B cell (primary cell): ENCODE results near the gene GNA12. TPM values are rescaled to one million over a fixed set of nuclear protein-coding genes. Genes with fewer than 3 reads are reported as not detected.

Experiments used
- ATAC-seq: fragments of 200-7000 bp; cut with Tn5 transposase; one replicate; pipeline ENCODE4 v1.10.0; 2021; ENCODE audit warnings: low read depth, mild to moderate bottlenecking, moderate number of reproducible peaks, moderate library complexity
- CTCF ChIA-PET: fragments of 350-600 bp; sonication (Branson Sonifier 250); formaldehyde crosslinking; loops from one replicate; lab custom pipeline; 2021; ENCODE audit warnings: antibody characterized with exemption, inconsistent platforms; lab: Charles Lee
- POLR2A ChIA-PET: fragments of 350-600 bp; sonication (Branson Sonifier 250); formaldehyde crosslinking; loops from one replicate; lab custom pipeline; 2021; ENCODE audit warnings: antibody characterized with exemption; lab: Charles Lee
- DNase-seq: peaks from one replicate; pipeline ENCODE4 v3.0.0; 2013
- H2AFZ ChIP-seq: 2 replicates; pipeline ENCODE4 v1.6.1; 2012; ENCODE audit warnings: mild to moderate bottlenecking, low read depth, low read length; ENCODE audit not compliant: insufficient read depth, poor library complexity, severe bottlenecking
- H3K27ac ChIP-seq, 2 donors: 1 replicate in 1 of 2; 2 replicates in 1 of 2; pipeline ENCODE4 v1.5.1; 2012 to 2013; ENCODE audit warnings: low read length in 2 of 2, mild to moderate bottlenecking in 2 of 2, moderate library complexity in 1 of 2
- H3K27me3 ChIP-seq, 4 experiments: fragments of 200-600 bp in 1 of 4; sonication (generic) in 1 of 4; replicated peaks in 1 of 4; 1 replicate in 2 of 4; 2 replicates in 2 of 4; pipeline versions ENCODE4 v1.6.1 to v1.7.0; 2013 to 2016; ENCODE audit warnings: low read length in 3 of 4, mild to moderate bottlenecking in 2 of 4, mixed read lengths in 1 of 4, moderate library complexity in 1 of 4; ENCODE audit not compliant: insufficient read depth in 4 of 4, control insufficient read depth in 3 of 4; ENCODE audit errors: control extremely low read depth in 1 of 4
- H3K36me3 ChIP-seq, 2 experiments: replicated peaks in 1 of 2; 1 replicate in 1 of 2; 2 replicates in 1 of 2; pipeline versions ENCODE4 v1.6.1 to v1.7.1; 2013; ENCODE audit warnings: low read length in 1 of 2; ENCODE audit not compliant: insufficient read depth in 2 of 2, control insufficient read depth in 1 of 2; ENCODE audit errors: control extremely low read depth in 1 of 2, extremely low read depth in 1 of 2
- H3K4me1 ChIP-seq, 2 donors: fragments of 200-600 bp in 1 of 2; sonication (generic) in 1 of 2; 1 replicate in 1 of 2; 2 replicates in 1 of 2; pipeline versions ENCODE4 v1.5.1 to v1.6.1; 2013 to 2017; ENCODE audit warnings: low read length in 2 of 2; ENCODE audit not compliant: control insufficient read depth in 2 of 2, insufficient read depth in 2 of 2
- H3K4me2 ChIP-seq: replicated peaks from 2 replicates; pipeline ENCODE3; 2012; ENCODE audit warnings: mild to moderate bottlenecking, low read depth, low read length; ENCODE audit not compliant: poor library complexity, severe bottlenecking
- H3K4me3 ChIP-seq, 5 experiments: fragments of 200-600 bp in 1 of 5; sonication (generic) in 1 of 5; 1 replicate in 3 of 5; 2 replicates in 2 of 5; pipeline versions ENCODE4 v1.5.1 to v1.7.0; 2011 to 2016; ENCODE audit warnings: low read length in 4 of 5, mild to moderate bottlenecking in 4 of 5, low read depth in 2 of 5, control low read depth in 1 of 5, moderate library complexity in 1 of 5; ENCODE audit not compliant: insufficient read depth in 1 of 5; ENCODE audit errors: control extremely low read depth in 1 of 5, extremely low read depth in 1 of 5
- H3K79me2 ChIP-seq: fragments of 200-600 bp; sonication (generic); one replicate; pipeline ENCODE4 v1.6.0; 2016; ENCODE audit warnings: low read length; ENCODE audit not compliant: control insufficient read depth, insufficient read depth
- H3K9ac ChIP-seq: fragments of 200-600 bp; sonication (generic); 2 replicates; pipeline ENCODE4 v1.6.1; 2017; ENCODE audit warnings: mild to moderate bottlenecking, low read length, moderate library complexity
- H3K9me3 ChIP-seq, 3 donors: one replicate each; pipeline versions ENCODE4 v1.6.1 to v1.7.1; 2013; ENCODE audit warnings: low read length in 2 of 3; ENCODE audit not compliant: control insufficient read depth in 2 of 3, insufficient read depth in 1 of 3; ENCODE audit errors: control extremely low read depth in 1 of 3
- H4K20me1 ChIP-seq: 2 replicates; pipeline ENCODE4 v1.6.0; 2012; ENCODE audit warnings: mild to moderate bottlenecking, low read length; ENCODE audit not compliant: insufficient read depth, control insufficient read depth, poor library complexity, severe bottlenecking
- H3K27ac Mint-ChIP-seq: one replicate; pipeline ENCODE4 v1.8.0; 2021; ENCODE audit warnings: mixed read lengths
- H3K27me3 Mint-ChIP-seq: one replicate; pipeline ENCODE4 v1.8.0; 2021; ENCODE audit warnings: mixed read lengths
- H3K4me1 Mint-ChIP-seq: one replicate; pipeline ENCODE4 v1.8.0; 2021; ENCODE audit warnings: mixed read lengths
- H3K4me3 Mint-ChIP-seq: one replicate; pipeline ENCODE4 v1.8.0; 2021; ENCODE audit warnings: mixed read lengths
- H3K9me3 Mint-ChIP-seq: one replicate; pipeline ENCODE4 v1.8.0; 2022; ENCODE audit warnings: mixed read lengths; ENCODE audit not compliant: insufficient read depth
- CTCF ChIP-seq: fragments of 200-600 bp; IDR thresholded peaks from one replicate; pipeline ENCODE4 v1.8.0; 2022; ENCODE audit warnings: antibody characterized with exemption, mild to moderate bottlenecking
- EZH2 ChIP-seq: IDR thresholded peaks from 2 replicates; pipeline ENCODE4 v1.6.1; 2012; ENCODE audit warnings: borderline replicate concordance, low read depth, mild to moderate bottlenecking, moderate library complexity, low read length; ENCODE audit not compliant: insufficient read depth, poor library complexity, severe bottlenecking
- WGBS: methylation state at CpG from one replicate; pipeline ENCODE4 v1.1.5; 2013; ENCODE audit warnings: missing lambda C conversion rate; ENCODE audit not compliant: insufficient coverage; 5-methylcytosine and 5-hydroxymethylcytosine counted together
- intact Hi-C: fragments of 100-400 bp; cut with micrococcal nuclease; formaldehyde crosslinking; loops from one replicate; pipeline ENCODE4 v1.10.0; 2022
- polyA plus RNA-seq: library from polyadenylated mRNA; depleted of rRNA; stranded (reverse); fragments of >200 nt; gene quantifications from 2 replicates; pipeline ENCODE4 v1.2.3, GENCODE V29; 2012
- total RNA-seq, 2 donors: library from RNA; stranded (reverse); fragments of 120-200 nt in 1 of 2; gene quantifications; 1 replicate in 1 of 2; 2 replicates in 1 of 2; pipeline versions ENCODE4 v1.2.3 to v1.2.4, GENCODE V29; 2013 to 2022

Gene GNA12
- total and polyA plus RNA-seq, 2 donors (not counting 1 experiment from before 2014, with no cell fraction given): 34.6 to 110 TPM

GRCh38 chr7:2795906-2796305 lies 48.2 kb downstream of the GNA12 start:
- Histone ChIP-seq H3K27me3 (no peaks in the 10 kb centered on the region), H2AFZ (no peak overlapping the region), H3K27ac (no peak overlapping the region), H3K79me2 (peaks cover 77% of the 10 kb centered on the region), H3K4me2 (no peak overlapping the region), H3K36me3 (peaks cover 16 to 43% of the 10 kb centered on the region in 2 experiments), H3K4me1 (peaks cover 19 to 20% of the 10 kb centered on the region in 2 donors), H4K20me1 (peaks cover 51% of the 10 kb centered on the region), H3K4me3 (no peak overlapping the region), H3K9me3 (no peaks in the 10 kb centered on the region), H3K9ac (no peak overlapping the region)
- H3K9me3 Mint-ChIP-seq: no peaks in the 10 kb centered on the region
- TF ChIP-seq EZH2 (no peak), CTCF (no peak)
- no peak overlapping the region for H3K27ac Mint-ChIP-seq
- DNase-seq (no peak), ATAC-seq (no peak)
- peaks cover 41% of the 10 kb centered on the region for H3K4me1 Mint-ChIP-seq
- intact Hi-C loops: no loop called here
- no peaks in the 10 kb centered on the region for H3K27me3 Mint-ChIP-seq
- no CpG with 5 or more reads among the region's 9 CpGs for WGBS
- ChIA-PET POLR2A (no interaction called here), CTCF (interaction anchor here (0.8 to 1.5 kb wide), 2 partner anchors 77 to 86 kb away, joined by 3 to 4 read pairs; no protein-coding TSS in a partner anchor)
- no peak overlapping the region for H3K4me3 Mint-ChIP-seq

- H3K27ac Mint-ChIP-seq: peak overlapping the region; percentile 11
- Histone ChIP-seq H3K9ac (no peak overlapping the region), H3K4me1 (peaks cover 18 to 20% of the 10 kb centered on the region in 2 donors), H2AFZ (no peak overlapping the region), H3K36me3 (peaks cover 18 to 51% of the 10 kb centered on the region in 2 experiments), H3K4me3 (no peak overlapping the region), H3K27ac (no peak overlapping the region), H3K9me3 (no peaks in the 10 kb centered on the region), H3K27me3 (no peaks in the 10 kb centered on the region), H3K4me2 (no peak overlapping the region), H3K79me2 (peaks cover 76% of the 10 kb centered on the region), H4K20me1 (peaks cover 51% of the 10 kb centered on the region)
- DNase-seq (no peak), ATAC-seq (no peak)
- no peak overlapping the region for H3K4me3 Mint-ChIP-seq
- WGBS: 88% methylated on average over 9 of the region's 17 CpGs
- CTCF ChIA-PET: interaction anchor here (1.5 kb wide), 1 partner anchor 76 kb away, joined by 4 read pairs; no protein-coding TSS in a partner anchor
- H3K27me3 Mint-ChIP-seq: no peaks in the 10 kb centered on the region
- H3K4me1 Mint-ChIP-seq: peaks cover 33% of the 10 kb centered on the region
- POLR2A ChIA-PET: no interaction called here
- TF ChIP-seq CTCF (no peak), EZH2 (no peak)
- intact Hi-C loops: no loop called here
- H3K9me3 Mint-ChIP-seq: no peaks in the 10 kb centered on the region
Observed at GRCh38 chr7:2794836-2795636, 49.1 kb downstream of the GNA12 start.
